Measurements from ENCODE around the gene MCTP1.

Gene MCTP1

GRCh38 chr5:95274011-95274410 lies 10.9 kb downstream of the MCTP1 start:
- H3K4me1 ChIP-seq: no peaks in the 10 kb centered on the region
- no peaks in the 10 kb centered on the region for H3K27me3 ChIP-seq (ENCODE audit: control insufficient read depth, insufficient read depth, low read length)
- no peaks in the 10 kb centered on the region for H3K79me2 ChIP-seq
- no peaks in the 10 kb centered on the region for H3K36me3 ChIP-seq (ENCODE audit: control insufficient read depth, insufficient read depth, low read length)
- no peak overlapping the region for H2AFZ ChIP-seq
- no peak overlapping the region for H3K27ac ChIP-seq
- no peaks in the 10 kb centered on the region for H3K9me3 ChIP-seq (ENCODE audit: control insufficient read depth, low read length)
- H3K4me2 ChIP-seq (ENCODE audit: low read length): no peak overlapping the region
- TF ChIP-seq, protein P1, sequence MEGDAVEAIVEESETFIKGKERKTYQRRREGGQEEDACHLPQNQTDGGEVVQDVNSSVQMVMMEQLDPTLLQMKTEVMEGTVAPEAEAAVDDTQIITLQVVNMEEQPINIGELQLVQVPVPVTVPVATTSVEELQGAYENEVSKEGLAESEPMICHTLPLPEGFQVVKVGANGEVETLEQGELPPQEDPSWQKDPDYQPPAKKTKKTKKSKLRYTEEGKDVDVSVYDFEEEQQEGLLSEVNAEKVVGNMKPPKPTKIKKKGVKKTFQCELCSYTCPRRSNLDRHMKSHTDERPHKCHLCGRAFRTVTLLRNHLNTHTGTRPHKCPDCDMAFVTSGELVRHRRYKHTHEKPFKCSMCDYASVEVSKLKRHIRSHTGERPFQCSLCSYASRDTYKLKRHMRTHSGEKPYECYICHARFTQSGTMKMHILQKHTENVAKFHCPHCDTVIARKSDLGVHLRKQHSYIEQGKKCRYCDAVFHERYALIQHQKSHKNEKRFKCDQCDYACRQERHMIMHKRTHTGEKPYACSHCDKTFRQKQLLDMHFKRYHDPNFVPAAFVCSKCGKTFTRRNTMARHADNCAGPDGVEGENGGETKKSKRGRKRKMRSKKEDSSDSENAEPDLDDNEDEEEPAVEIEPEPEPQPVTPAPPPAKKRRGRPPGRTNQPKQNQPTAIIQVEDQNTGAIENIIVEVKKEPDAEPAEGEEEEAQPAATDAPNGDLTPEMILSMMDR (IDR thresholded peaks at IDR 0.05): no peak
- H3K4me3 ChIP-seq (ENCODE audit: low read depth, low read length): no peak overlapping the region
- no peak overlapping the region for H3K9ac ChIP-seq

GRCh38 chr5:95272316-95272929 lies 12.5 kb downstream of the MCTP1 start:
- H3K9me3 ChIP-seq (ENCODE audit: control insufficient read depth, low read length): no peaks in the 10 kb centered on the region
- no peak overlapping the region for H3K9ac ChIP-seq
- H3K27ac ChIP-seq: no peak overlapping the region
- no peaks in the 10 kb centered on the region for H3K4me1 ChIP-seq
- TF ChIP-seq, protein P1 (IDR thresholded peaks at IDR 0.05): no peak
- H3K79me2 ChIP-seq: no peaks in the 10 kb centered on the region
- H3K4me3 ChIP-seq (ENCODE audit: low read depth, low read length): no peak overlapping the region
- H3K36me3 ChIP-seq (ENCODE audit: control insufficient read depth, insufficient read depth, low read length): no peaks in the 10 kb centered on the region
- no peaks in the 10 kb centered on the region for H3K27me3 ChIP-seq (ENCODE audit: control insufficient read depth, insufficient read depth, low read length)
- no peak overlapping the region for H2AFZ ChIP-seq
- no peak overlapping the region for H3K4me2 ChIP-seq (ENCODE audit: low read length)

DNA sequence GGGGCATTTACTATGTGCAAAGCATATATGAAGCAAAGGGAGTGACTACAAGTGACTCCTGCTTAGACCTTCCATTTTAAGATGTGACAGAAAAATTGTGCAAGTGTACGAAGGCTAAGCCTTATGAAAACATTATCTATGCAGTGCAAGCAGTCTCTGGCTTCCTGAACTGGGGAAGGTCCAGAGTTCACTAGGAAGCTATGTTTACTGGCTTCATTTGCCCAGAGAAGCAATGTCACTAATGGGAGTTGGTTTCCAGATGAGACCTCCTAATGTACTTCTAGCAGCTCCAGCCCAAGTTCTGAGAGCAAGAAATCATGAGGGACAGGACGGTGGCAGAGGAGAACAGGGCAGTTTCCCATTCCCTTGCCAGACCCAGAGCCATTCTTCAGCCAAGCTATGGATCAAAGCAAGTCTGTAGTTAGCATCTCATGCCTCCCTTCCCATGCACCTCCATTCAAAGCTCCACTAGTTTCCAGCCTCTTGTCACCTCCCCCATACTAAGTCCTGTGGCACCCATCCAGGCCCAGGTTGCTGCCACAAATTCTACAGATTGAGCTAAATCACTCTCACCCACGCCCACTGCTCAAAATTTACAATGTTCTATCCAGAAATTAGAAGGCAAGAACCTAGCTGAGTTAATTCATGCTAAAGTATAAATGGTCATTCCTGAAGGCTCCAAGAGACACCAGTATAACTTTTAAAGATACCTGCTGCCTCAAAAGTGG lies 21.8 kb downstream of the MCTP1 start:
- H3K36me3 ChIP-seq (ENCODE audit: control insufficient read depth, insufficient read depth, low read length): no peaks in the 10 kb centered on the region
- no peaks in the 10 kb centered on the region for H3K9me3 ChIP-seq (ENCODE audit: control insufficient read depth, low read length)
- H3K9ac ChIP-seq: no peak overlapping the region
- no peaks in the 10 kb centered on the region for H3K79me2 ChIP-seq
- TF ChIP-seq, protein P1 (IDR thresholded peaks at IDR 0.05): no peak
- H3K4me2 ChIP-seq (ENCODE audit: low read length): no peak overlapping the region
- H3K27me3 ChIP-seq (ENCODE audit: control insufficient read depth, insufficient read depth, low read length): no peaks in the 10 kb centered on the region
- H3K4me1 ChIP-seq: no peaks in the 10 kb centered on the region
- H3K4me3 ChIP-seq (ENCODE audit: low read depth, low read length): no peak overlapping the region
- H2AFZ ChIP-seq: no peak overlapping the region
- H3K27ac ChIP-seq: no peak overlapping the region

GRCh38 chr5:95261437-95262175 lies 23.3 kb downstream of the MCTP1 start:
- no peaks in the 10 kb centered on the region for H3K79me2 ChIP-seq
- no peaks in the 10 kb centered on the region for H3K27me3 ChIP-seq (ENCODE audit: control insufficient read depth, insufficient read depth, low read length)
- H3K4me3 ChIP-seq (ENCODE audit: low read depth, low read length): no peak overlapping the region
- H3K36me3 ChIP-seq (ENCODE audit: control insufficient read depth, insufficient read depth, low read length): no peaks in the 10 kb centered on the region
- no peak overlapping the region for H2AFZ ChIP-seq
- TF ChIP-seq, protein P1 (IDR thresholded peaks at IDR 0.05): no peak
- no peak overlapping the region for H3K27ac ChIP-seq
- H3K9me3 ChIP-seq (ENCODE audit: control insufficient read depth, low read length): no peaks in the 10 kb centered on the region
- H3K4me2 ChIP-seq (ENCODE audit: low read length): no peak overlapping the region
- H3K9ac ChIP-seq: no peak overlapping the region
- no peaks in the 10 kb centered on the region for H3K4me1 ChIP-seq

Measured in parathyroid adenoma (tissue), 2 donors.